Measurements from ENCODE around the gene PF4V1.
"Not testable (repeated sequence)": the region's sequence is repeated elsewhere in the genome, so short reads cannot be mapped to it uniquely, and the experiment has no call there.

Gene PF4V1

DNA sequence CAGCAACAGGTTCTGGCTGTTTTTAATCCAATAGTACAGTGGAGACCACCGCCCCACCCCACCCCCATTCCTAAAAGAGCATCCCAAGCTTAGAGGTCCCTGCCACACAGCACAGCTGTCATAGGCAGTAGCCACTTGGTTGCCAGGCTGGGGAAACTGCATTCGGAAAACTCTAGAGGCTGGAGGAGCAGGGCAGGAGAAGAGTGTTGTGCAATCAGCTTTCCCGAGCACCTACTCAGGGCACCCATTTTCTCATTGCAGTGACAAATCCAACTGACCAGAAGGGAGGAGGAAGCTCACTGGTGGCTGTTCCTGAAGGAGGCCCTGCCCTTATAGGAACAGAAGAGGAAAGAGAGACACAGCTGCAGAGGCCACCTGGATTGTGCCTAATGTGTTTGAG, 17.2 kb downstream of the PF4V1 start:
- no peak for DNase-seq (ENCODE audit: low read depth in 2 of 2)

DNA sequence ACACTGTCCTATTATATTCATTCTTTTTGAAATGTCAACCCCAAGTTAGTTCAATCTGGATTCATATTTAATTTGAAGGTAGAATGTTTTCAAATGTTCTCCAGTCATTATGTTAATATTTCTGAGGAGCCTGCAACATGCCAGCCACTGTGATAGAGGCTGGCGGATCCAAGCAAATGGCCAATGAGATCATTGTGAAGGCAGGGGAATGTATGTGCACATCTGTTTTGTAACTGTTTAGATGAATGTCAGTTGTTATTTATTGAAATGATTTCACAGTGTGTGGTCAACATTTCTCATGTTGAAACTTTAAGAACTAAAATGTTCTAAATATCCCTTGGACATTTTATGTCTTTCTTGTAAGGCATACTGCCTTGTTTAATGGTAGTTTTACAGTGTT, 17.7 kb downstream of the PF4V1 start:
- DNase-seq (ENCODE audit: low read depth in 2 of 2) = no peak

DNA sequence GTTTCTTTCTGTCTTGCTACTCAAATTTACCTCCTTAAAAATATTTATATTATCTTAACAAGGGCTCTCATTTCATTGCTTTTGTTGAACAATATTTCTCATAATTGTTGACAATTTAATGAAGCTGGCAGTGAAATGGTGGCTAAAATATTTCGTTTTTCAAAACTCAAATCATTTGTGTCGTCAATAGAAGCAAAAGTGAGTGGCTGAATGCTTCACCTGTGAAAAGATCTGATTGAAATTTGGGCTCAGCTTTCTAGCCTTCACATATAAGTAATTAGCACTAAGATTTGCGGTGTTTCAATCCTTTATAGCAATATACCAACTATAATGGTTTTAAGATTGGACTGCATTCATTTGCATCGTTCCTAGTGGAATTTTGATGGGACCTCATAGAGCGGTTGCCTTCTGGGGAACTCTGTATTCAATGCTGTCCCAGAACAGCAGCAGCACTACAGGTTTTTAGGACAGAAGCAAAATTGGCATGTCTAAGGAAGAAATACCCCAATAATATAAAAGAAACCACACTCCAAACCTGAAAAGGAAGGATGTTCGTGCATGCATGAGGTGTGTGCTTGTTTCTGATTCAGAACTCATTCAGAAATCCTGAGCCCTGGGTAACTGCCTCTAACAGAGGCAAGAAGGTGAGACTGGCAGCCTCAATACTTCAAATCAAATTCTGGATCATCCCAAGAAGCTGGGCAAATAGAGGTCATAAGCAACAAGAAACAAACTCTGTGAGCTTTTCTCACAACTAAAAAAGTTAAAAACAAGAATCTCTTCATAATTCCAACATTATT, 18.6 kb downstream of the PF4V1 start:
- no peak for DNase-seq (ENCODE audit: low read depth in 2 of 2)

DNA sequence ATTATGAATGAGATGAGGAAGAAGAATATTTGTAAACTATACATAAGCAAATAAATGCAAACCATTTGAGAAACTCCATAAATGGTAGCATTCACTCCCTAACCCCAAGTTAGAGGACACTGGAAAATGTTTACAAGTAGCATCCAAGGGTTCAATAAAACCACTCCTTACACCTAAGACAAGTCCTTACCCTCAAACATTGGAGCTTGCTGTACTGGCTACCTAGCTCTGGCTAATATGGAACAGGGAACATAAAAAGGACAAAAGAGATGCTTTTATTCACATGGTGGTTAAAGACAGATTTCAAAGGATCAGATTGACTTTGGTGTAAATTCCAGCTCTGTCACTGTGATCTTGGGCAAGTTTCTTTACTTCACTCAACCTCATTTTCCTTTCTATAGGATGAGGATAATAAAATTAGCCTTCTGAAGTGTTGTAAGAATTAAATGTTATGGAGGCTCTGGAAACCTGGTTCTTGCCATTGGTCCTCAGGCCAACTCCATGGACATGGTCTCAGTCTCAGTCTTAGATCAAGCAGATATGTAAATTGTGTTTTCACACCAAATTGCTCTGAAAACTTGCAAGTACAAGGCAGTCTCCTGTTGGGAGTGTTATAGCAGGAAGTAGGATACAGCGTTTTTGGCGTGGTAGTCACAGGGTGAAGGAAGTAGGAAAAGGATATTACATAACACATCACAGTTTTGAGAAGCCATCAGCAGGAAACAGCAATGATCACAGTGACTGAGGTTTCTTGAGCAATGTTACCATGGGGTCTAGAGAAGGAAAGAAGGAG, 19.4 kb downstream of the PF4V1 start:
- no peak for DNase-seq (ENCODE audit: low read depth in 2 of 2)

DNA sequence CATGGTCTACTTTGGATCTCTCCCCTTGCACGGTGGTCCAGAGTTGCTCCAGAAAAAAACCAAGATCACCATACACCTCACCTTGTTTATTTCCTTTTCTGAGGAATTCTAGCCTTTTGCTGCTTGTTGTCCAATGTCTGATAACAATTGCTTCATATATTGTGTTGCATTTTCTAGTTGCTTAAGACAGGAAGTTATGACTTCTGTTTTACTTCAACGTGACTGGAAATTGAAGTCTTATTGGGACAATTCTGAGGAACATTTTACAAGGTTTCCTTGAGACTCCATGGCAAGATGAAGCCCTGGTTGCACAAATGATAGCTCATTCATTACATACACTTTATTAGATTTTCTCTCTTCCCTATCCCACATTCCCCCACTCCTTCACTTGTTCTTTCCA, 21.3 kb downstream of the PF4V1 start:
- no peak for DNase-seq (ENCODE audit: low read depth in 2 of 2)

DNA sequence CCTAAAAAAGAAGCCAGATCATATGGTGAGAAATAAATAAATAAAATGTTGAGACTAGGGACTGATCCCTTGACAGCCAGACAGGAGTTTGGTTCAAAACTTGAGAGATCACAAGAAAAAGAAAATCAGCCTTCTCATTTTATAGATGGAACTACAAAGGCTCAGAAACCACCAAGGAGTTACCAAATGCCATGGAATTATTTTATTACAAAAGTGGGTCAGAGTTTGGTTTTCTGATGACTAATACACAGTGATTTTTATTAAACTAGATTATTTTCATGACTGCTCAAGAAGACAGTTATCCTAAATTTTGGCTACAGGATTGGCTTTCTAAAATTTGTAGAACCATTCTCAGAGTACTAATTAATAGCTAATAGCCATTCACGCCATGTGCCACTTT, 22.3 kb downstream of the PF4V1 start:
- no peak for DNase-seq (ENCODE audit: low read depth in 2 of 2)

DNA sequence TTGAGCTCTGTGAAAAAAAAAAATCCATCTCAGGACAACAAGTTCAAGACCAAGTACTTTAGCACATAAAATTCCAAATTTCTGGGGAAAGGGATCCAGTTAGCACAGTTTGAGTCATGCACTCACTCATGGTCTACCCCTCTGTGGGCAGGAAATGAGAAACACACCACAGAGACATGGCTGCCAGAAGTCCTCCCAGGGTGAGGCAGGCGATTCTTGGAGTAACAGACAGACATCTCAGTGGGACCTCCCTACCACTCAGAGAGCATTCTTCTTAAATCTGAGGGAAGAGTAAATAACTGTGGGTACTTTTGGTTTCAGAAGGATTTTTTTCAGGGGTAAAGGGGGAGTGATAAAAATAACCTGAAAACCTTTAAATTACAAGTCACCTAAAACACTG, 30.2 kb downstream of the PF4V1 start:
- no peak for DNase-seq (ENCODE audit: low read depth in 2 of 2)

DNA sequence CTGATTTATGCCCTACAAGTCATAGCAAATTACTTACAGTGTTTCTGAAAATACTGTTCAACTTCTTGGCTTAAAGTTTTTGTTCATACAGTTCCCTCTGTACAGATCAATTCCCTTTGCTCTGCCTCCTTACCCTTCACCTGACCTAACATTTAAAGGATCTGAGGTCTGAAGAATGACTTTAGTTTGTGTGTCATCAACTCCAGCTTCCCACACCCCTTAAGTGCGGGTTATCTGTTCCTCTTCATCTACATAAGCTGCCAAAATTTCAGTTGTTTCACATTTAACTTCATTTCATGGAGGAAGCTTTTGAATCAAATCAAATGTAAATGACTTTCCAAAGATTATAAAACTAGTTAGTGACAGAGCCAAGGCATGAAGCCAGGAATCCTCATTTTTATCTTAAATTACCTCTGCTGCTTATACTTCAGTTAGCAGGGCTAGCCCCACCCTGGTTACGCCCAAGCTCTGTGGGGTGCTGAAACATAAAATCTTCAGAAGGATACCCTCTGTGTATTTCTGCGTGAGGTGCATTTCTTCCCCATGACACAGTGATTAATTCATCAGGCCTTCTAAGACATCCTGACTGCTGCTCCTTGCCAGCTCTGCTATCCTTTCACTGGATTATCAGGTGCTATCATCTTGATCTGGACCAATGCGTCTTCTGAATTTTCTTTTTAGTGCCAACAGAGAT, 32.6 kb downstream of the PF4V1 start:
- DNase-seq (ENCODE audit: low read depth in 2 of 2) = no peak

DNA sequence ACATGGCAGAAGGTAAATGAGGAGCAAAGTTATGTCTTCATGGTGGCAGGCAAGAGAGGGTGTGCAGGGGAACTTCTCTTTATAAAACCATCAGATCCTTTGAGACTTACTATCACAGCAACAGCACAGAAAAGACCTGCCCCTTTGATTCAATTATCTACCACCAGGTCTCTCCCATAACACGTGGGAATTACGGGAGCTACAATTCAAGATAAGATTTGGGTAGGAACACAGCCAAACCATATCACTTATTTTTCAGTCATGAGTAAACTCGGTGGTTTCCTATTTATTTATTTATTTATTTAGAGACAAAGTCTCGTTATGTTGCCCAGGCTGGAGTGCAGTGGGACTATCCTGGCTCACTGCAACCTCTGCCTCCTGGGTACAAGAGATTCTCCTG, 38.2 kb downstream of the PF4V1 start:
- DNase-seq (ENCODE audit: low read depth in 2 of 2) = no peak

DNA sequence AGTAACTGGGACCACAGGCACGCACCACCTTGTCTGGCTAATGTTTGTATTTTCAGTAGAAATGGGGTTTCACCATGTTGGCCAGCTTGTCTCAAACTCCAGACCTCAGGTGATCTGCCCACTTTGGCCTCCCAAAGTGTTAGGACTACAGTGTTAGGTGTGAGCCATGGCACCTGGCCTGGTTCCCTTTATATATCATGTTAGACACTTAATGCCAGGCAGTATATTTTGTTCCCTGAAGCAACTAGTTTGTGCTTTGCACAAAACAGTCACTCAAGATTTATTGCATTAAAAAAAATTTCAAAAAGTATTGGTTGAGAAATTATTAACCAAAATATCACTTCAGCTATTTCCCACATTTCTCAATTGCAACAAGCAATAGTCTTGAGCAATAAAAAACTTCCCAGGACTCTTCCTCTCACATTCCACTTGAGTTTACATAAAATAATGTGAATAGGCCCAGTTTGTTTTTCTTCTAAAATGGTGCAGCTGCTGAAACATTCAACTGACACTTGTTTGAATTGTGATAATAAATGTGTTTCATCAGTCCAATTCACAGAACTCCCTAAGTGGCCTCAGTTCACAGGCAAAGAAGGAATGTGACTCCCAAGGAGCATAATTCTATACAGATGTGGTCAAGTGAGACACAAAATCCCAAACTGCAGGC, 38.8 kb downstream of the PF4V1 start:
- DNase-seq (ENCODE audit: low read depth in 2 of 2) = no peak

DNA sequence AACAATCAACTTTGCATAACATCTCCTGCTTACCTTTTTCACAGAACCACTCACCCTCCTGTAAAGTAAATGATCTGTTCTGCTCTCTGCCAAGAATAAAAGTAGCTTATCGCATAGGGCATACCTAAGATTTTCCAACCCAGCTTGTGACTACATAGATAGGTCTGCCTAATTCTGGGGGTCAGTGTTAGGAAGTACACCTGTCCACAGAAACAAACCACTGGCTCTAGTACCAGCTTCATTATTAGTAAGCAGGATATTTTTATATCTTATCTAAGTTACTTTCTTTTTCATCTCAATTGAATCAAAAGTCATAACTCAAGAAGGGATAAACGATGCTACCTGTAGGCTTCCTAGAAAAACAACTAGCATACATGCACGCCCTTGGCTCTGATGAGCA, 39.9 kb downstream of the PF4V1 start:
- DNase-seq (ENCODE audit: low read depth in 2 of 2) = no peak

DNA sequence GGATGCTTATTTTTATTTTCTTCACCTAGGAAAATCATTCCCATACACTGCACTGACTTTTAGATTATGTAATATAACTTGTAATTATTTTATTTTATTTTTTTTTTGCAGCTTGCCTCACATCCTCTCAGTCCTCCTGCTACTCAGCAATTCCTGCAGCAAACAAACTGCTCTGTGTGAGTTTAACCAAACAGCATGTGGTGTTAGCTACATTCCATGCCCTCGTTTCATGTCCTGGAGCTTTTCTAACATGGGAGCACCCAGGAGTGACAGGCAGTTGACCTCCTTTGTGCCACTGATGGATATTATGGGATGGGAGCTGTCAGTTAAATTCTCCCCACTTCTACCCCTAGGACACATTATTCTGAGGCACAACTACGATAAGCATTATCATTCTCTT, 40.9 kb downstream of the PF4V1 start:
- no peak for DNase-seq (ENCODE audit: low read depth in 2 of 2)

DNA sequence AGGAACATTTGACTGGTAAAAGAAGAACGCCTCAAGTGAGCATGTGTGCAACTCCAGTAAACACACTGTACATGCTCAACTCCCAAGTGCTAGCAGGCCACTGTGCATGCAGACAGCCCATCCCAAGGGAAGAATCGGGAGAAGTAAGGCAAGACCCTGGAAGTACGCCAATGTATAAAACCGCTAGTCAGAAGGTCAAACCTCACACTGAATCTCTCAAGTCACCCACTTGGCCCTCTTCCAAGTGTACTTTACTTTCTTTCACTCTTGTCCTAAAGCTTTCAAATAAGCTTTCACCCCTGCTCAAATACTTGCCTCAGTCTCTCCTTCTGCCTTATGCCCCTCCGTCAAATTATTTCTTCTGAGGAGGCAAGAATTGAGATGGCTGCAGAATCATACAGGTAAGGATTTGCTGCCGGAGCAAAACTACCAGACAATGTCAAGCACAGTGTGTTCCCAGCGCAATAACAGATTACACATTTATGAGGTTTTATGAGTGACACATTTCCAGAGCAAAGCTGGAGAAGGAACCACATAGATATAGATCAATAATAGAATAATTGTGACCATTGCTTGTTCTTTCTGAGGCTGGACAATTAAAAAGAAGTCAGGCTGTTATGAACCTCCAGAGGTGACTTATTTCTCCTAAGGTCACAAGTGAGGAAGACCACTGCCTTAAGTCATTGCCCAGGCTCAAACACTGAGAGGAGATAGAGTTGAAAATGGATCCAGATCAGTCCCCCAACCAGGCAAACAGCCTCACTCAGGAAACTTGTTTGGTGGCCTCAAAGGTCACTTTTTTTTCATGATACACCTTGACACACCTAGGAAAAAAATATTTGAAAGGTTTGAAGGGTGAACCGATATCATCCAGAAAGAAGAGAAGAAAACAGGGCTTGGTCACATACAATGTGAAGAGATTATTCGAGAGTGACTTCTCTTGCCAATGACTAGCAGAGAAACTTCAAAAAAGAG, 42.4 kb downstream of the PF4V1 start:
- no peak for DNase-seq (ENCODE audit: low read depth in 2 of 2)

DNA sequence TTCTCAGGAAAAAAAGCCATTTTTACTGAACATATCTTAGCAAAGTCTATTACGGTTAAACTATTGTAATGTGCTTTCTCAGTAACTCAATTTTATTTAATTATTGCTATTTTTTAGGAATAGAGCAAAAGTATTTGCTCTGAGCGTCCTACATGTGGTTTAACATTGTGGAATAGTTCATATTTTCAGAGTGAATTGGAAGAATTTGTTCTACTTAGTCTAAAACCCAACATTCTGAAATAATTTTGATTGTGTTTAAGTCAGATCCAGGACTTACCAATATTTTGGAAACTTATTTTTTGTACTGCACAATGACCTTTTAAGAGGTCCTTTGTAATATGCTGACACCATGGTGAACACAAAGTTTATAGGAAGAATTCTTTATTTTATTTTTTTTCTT, 43.3 kb downstream of the PF4V1 start:
- DNase-seq (ENCODE audit: low read depth in 2 of 2) = no peak

DNA sequence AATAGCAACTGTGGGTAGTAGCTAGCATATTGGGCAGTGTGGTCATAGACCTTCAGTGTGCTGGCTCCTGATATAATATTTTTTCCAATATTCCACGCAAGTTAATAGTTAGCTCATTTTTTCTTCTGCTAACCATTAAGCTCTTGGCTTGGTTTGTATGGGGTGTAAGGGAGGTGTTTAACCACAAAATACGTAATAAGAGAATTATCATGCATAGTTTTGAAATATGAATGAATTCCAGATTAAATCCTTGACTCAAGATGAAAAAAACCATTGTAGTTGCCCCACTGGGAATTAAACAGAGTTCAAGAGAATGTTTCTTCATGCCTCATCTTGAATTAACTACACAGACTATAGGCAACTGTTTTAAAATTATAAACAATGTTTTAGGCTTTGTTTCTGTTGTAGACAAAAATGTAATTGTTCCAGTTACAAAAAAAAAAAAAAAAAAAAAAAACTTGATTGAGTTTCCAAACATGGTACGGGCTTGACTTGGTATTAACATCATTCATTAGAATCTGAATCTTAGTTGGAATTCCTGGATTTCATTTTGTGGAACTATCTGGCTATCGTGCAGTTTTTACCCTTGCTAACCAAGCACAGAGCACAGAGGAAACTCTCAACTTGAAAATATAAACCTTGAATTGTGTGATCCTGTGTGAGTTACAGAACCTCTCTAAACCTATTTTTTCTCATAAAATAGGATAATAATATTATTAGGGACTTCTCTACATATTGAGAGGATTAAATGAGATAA, 44.5 kb downstream of the PF4V1 start:
- no peak for DNase-seq (ENCODE audit: low read depth in 2 of 2)

DNA sequence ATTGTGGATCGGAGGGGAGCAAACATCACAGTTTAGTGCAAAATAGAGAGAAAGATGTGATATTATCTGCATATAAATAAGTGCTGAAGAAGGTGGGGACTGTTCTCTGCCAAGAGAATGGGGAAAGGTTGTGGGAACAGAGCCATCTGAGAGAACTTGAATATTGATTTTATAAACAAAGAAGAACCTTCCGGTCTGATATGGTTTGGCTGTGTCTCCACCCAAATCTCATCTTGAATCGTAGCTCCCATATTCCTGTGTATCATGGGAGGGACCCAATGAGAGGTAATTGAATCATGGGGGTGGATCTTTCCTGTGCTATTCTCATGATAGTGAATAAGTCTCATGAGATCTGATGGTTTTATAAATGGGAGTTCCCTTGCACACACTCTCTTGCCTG, 46.2 kb downstream of the PF4V1 start:
- DNase-seq (ENCODE audit: low read depth in 2 of 2) = not testable (repeated sequence)

DNA sequence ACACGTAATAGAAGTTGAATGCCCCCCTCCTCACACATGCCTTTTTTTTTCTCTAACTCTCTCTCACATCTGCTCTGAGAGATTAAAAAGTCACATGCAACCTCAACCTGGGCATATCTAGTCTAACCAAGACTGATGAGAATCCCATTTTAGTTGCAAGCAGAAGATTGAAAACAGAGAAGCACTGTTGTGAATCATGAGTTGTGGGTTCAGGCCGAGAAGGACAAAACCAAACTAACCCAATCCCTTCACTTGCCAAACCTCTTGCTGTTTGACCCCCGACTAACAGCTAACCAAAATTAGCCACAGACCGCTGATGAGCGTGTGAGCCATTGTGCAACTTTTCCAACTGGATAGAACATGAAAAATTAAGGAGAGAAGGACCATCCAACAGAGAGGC, 47.9 kb downstream of the PF4V1 start:
- no peak for DNase-seq (ENCODE audit: low read depth in 2 of 2)

DNA sequence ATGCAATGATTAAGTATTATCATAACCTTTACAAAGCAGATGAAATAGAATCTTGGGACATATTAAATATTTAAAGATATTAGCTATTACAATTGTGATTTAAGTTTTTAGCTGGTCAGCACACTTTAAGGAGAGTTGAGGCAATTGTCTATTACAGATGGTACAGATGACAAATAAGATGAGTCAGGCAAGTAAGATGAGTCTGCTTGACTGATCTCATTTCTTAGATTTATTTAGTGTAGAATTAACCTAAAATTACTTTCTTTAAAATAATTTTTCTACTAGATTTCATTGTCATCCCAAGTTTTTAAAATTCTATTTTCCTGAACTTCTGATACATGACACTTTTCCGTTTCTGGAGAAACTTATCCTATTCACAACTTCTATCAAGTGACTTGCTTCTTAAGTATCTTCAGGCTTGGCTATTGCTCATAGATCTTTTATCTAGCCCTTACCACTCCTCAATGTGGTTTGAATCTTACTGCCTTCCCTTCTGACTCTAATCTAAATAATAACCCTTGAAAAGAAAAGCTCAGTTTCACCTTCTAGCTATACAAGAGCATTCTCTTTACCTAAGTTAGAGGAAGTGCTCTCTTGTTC, 49.0 kb downstream of the PF4V1 start:
- no peak for DNase-seq (ENCODE audit: low read depth in 2 of 2)

DNA sequence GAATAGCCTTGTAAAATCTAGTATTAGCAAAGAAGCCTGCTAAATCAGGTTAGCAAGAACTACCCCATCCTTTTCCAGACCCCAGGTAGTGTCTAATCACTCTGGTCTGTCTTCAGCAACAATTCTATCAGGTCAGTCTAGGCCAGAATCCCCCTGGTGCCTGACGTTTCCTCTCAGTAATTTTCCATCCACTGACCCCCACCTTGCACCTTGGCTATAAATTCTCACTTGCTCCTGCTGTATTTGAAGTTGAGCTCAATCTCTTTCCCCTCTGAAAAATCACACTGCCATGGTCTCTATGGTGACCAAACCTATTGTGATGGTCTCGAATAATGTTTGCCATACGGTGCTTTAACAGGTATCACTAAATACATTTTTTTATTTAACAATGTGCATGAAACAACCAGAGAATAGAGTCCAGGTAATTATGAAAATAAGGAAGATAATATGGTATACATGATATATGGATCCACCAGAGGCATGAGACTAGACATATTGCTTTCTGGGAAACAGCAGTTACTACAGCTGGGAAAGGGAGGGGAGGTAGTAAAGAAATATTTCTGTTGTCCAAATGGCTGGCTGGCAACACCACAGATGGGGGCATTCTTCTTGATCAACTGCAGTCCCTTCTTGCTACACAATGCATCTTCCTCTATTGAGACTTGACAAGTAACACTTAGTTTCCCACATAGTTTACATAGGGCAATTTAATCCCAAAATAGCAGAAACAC, 49.9 kb downstream of the PF4V1 start:
- no peak for DNase-seq (ENCODE audit: low read depth in 2 of 2)
